ENCODE results near the gene PRSS53.
A peak's percentile ranks its signal among the peaks of the same experiment; 100 is the strongest.

The PRSS53 gene

DNA sequence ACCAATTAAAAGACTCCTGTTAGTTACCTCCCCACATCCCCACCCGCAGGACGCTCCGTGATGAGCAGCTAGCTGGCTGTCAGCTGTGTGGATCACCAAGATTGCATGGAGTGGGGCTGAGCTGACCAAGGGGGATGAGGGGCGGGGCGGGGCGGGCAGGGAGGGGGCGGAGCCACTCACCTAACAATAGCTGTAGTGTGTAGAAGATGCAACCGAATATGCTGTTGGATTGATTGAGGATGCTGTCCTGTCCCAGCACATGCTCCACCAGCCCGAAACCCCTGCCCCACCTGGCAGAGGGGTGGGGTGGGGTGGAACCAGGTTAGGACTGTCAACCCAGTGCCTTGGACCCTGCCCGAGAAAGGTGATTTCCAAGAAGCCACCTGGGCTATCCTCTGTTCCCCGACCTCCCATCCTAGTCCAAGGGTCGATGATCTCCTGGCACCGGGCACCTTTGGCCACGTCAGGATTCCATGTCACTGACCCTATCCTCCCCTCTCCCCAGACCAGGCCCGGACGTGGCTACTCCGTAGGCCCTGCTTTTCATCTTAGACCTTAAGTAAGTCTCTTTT lies 4.5 kb upstream of the PRSS53 start:
- Mint-ChIP-seq H3K4me1 (ENCODE audit: low read depth) (peaks cover 13% of the 10 kb centered on the region), H3K27me3 (ENCODE audit: low read depth) (no peaks in the 10 kb centered on the region), H3K9me3 (no peaks in the 10 kb centered on the region), H3K27ac (peak overlapping the region; percentile 8), H3K4me3 (peak overlapping the region; percentile 91), H3K36me3 (ENCODE audit: low read depth) (peaks cover 12% of the 10 kb centered on the region)
- DNase-seq (ENCODE audit: low spot score): no peak

DNA sequence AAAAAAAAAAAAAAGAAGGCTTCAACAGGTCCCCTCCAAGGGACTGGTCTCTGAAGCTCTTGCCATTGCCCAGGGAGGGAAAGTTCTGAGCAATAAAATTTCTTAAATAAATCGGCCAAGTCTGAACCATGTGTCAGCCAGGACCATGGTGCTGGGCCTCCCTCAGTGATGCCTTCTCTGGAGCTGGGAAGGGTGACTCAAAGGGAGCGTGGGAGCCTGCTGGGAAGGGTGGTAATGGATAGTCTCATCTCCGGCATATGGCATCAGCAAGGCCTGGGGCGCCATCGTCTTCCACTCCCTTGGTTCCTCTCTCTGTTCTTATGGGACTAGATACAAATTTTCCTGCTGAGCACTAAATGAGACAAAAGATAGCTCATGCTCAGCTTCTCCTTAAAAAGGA lies 3.6 kb upstream of the PRSS53 start:
- no peak for DNase-seq (ENCODE audit: low spot score)
- Mint-ChIP-seq H3K4me3 (peak overlapping the region; percentile 1), H3K27ac (no peak overlapping the region), H3K27me3 (ENCODE audit: low read depth) (no peaks in the 10 kb centered on the region), H3K4me1 (ENCODE audit: low read depth) (peaks cover 13% of the 10 kb centered on the region), H3K9me3 (no peaks in the 10 kb centered on the region), H3K36me3 (ENCODE audit: low read depth) (peaks cover 12% of the 10 kb centered on the region)

DNA sequence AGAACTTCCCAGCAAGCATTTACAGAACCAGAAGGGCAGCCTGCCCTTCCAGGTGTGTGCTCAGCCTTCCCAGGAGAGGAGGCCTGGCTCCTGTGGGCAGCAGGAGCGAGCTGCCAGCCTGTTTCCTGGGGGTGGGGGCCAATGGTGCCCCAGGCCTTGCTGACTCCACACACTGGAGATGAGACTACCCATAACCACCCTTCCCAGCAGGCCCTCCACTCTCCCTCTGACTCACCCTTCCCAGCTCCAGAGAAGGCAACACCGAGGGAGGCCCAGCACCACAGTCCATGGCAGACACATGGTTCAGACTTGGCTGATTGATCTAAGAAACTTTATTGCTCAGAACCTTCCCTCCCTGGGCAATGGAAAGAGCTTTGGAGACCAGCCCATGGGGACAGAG lies 1.8 kb upstream of the PRSS53 start:
- H3K4me3 Mint-ChIP-seq: no peak overlapping the region
- peaks cover 13% of the 10 kb centered on the region for H3K36me3 Mint-ChIP-seq (ENCODE audit: low read depth)

DNA sequence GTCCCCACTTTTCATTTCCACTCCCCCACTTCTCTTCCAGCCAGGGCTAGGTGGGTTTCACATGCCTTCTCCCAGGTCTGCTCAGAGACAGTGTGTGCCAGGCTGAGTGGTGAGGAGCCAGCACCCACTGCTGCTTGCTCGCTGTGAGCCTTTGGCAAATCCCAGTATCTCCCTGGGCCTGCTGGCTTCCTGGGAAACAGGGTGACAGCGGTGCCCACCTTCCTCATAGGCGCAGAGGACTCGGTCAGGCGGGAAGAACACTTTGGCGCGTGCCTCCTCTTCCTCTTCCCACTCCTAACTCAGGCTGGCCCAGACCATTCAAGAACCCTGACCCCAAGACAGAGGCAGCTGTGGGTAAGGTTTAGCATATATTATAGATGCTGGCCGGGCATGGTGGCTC lies 456 bp upstream of the PRSS53 start:
- H3K36me3 Mint-ChIP-seq (ENCODE audit: low read depth): peaks cover 11% of the 10 kb centered on the region
- no peak for DNase-seq (ENCODE audit: low spot score)
- H3K4me3 Mint-ChIP-seq: no peak overlapping the region
- H3K4me1 Mint-ChIP-seq (ENCODE audit: low read depth): peaks cover 4% of the 10 kb centered on the region
- H3K27me3 Mint-ChIP-seq (ENCODE audit: low read depth): no peaks in the 10 kb centered on the region
- no peaks in the 10 kb centered on the region for H3K9me3 Mint-ChIP-seq
- H3K27ac Mint-ChIP-seq: no peak overlapping the region

More for the DNA sequence above, 1.8 kb upstream of the PRSS53 start:
- Mint-ChIP-seq H3K4me1 (ENCODE audit: low read depth) (peaks cover 9% of the 10 kb centered on the region), H3K27ac (no peak overlapping the region), H3K9me3 (no peaks in the 10 kb centered on the region), H3K27me3 (ENCODE audit: low read depth) (no peaks in the 10 kb centered on the region)
- no peak for DNase-seq (ENCODE audit: low spot score)

DNA sequence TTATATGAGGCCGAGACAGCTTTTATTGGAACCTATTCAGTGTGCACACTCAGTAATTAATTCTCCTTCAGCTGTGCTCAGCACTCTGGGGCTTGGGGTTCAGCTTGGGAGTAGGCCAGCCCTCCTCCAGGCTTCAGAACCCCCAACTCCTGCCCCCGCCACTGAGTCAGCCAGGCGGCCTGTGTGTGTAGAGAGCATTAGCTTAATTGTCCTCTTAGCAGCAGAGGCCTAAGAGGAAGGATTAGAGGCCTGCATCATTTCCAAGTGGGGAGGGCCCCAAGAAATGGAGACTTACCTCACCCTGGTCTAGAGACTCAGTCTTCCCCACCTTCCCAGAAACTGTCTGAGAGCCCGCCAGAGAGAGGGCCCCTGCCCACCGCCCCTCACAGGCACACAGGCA lies 772 bp downstream of the PRSS53 start:
- no peak overlapping the region for H3K27ac Mint-ChIP-seq

DNA sequence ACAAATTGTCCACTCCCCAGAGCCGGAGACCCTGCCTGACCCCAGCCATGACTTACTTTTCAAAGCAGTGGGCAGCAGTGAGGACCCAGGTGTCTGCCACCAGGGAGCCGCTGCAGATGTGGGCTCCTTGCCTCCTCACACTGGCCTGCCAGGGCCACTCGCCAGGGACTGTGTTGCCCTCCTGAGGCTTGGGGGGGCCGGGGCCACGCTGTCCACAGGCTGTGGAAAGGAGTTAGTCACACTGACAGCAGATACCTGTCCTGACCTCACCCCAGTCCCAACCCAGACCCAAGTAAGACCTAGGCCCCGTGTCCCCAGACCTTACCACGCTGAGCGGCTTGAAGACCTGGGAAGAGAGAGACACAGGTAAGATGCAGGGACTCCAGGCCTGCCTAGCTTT lies 1.3 kb downstream of the PRSS53 start:
- H3K4me3 Mint-ChIP-seq: no peak overlapping the region
- no peaks in the 10 kb centered on the region for H3K27me3 Mint-ChIP-seq (ENCODE audit: low read depth)
- H3K27ac Mint-ChIP-seq: no peak overlapping the region
- H3K36me3 Mint-ChIP-seq (ENCODE audit: low read depth): peaks cover 10% of the 10 kb centered on the region
- no peaks in the 10 kb centered on the region for H3K4me1 Mint-ChIP-seq (ENCODE audit: low read depth)
- DNase-seq (ENCODE audit: low spot score): no peak
- H3K9me3 Mint-ChIP-seq: no peaks in the 10 kb centered on the region

More for the DNA sequence above, 772 bp downstream of the PRSS53 start:
- Mint-ChIP-seq H3K4me1 (ENCODE audit: low read depth) (no peaks in the 10 kb centered on the region), H3K27me3 (ENCODE audit: low read depth) (no peaks in the 10 kb centered on the region), H3K4me3 (no peak overlapping the region), H3K9me3 (no peaks in the 10 kb centered on the region), H3K36me3 (ENCODE audit: low read depth) (peaks cover 10% of the 10 kb centered on the region)
- DNase-seq (ENCODE audit: low spot score): no peak

DNA sequence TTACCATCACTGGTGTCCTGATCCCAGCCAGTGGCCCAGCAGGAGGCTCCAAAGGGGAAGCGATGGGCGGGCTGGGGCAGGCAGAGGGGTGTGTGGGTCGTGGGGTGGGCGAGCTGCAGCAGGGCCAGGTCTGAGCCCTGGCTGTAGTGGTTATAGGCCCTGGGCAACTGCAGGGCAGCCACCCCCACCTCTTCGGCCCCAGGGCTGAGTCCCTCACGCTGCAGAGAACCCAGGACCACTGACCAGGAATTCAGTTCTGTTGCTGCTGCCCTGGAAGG lies 2.2 kb downstream of the PRSS53 start:
- no peak for DNase-seq (ENCODE audit: low spot score)
- H3K4me1 Mint-ChIP-seq (ENCODE audit: low read depth): peaks cover 3% of the 10 kb centered on the region
- no peak overlapping the region for H3K4me3 Mint-ChIP-seq
- no peaks in the 10 kb centered on the region for H3K27me3 Mint-ChIP-seq (ENCODE audit: low read depth)
- H3K36me3 Mint-ChIP-seq (ENCODE audit: low read depth): peaks cover 13% of the 10 kb centered on the region
- H3K9me3 Mint-ChIP-seq: no peaks in the 10 kb centered on the region
- H3K27ac Mint-ChIP-seq: no peak overlapping the region

DNA sequence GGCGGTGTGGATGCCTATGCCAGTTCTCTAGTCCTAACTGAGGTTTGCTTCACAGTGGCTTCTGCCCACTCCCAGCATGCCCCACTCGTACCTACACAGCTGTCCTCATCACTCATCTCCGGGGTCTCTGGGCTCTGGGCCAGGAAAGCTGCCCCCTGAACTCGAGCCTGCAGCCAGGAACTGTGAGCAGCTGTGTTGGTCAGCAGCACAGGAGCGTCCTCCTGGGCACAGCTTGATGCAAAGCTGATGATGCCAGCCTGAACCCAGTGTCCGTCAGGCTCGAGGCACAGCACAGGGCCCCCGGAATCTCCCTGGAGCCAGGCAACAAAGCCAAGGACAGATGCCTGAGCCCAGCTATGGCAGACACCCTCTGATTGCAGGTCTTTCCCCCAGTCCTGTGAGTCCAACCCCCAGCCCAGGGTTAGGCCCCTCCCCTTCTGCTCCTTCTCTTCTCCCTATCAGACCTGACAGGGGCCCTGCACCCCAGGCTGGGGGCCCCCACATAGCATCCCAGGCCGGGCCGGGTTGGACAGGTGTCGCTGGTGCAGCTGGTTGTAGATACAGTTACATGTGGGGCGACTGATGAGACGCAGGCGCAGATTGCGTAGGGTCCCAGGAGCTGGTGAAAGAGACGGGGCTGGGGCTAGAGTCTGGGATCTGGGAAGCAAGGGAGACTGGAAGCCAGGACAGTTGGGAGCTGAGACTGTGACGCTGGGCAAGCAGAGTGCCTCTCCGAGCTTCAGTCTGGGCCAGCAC lies 2.7 kb downstream of the PRSS53 start:
- H3K4me1 Mint-ChIP-seq (ENCODE audit: low read depth): peaks cover 3% of the 10 kb centered on the region
- H3K27ac Mint-ChIP-seq: no peak overlapping the region
- no peaks in the 10 kb centered on the region for H3K9me3 Mint-ChIP-seq
- no peak overlapping the region for H3K4me3 Mint-ChIP-seq
- no peak for DNase-seq (ENCODE audit: low spot score)
- H3K36me3 Mint-ChIP-seq (ENCODE audit: low read depth): peaks cover 13% of the 10 kb centered on the region
- no peaks in the 10 kb centered on the region for H3K27me3 Mint-ChIP-seq (ENCODE audit: low read depth)

DNA sequence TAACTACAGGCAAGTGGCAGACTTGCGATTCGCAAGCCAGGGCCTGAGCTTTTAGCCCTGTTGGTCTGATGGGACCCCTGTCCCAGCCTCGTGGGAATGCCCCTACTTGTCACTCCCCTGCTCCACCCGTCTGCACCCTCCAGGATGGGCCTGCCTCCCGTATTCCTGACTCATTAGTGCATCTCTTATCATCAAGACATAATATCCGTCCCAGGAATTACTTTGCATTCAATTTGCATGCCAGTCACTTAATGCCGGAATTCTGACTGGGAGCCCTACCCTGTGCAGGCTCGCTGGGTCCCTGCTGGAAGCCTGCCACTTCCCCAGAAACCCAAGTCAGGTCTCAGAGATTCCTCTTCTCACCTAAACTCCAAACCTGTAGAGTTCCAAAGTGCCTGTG lies 3.3 kb downstream of the PRSS53 start:
- Mint-ChIP-seq H3K27me3 (ENCODE audit: low read depth) (no peaks in the 10 kb centered on the region), H3K9me3 (no peaks in the 10 kb centered on the region), H3K36me3 (ENCODE audit: low read depth) (peaks cover 15% of the 10 kb centered on the region), H3K27ac (no peak overlapping the region), H3K4me1 (ENCODE audit: low read depth) (peaks cover 3% of the 10 kb centered on the region), H3K4me3 (no peak overlapping the region)
- no peak for DNase-seq (ENCODE audit: low spot score)

DNA sequence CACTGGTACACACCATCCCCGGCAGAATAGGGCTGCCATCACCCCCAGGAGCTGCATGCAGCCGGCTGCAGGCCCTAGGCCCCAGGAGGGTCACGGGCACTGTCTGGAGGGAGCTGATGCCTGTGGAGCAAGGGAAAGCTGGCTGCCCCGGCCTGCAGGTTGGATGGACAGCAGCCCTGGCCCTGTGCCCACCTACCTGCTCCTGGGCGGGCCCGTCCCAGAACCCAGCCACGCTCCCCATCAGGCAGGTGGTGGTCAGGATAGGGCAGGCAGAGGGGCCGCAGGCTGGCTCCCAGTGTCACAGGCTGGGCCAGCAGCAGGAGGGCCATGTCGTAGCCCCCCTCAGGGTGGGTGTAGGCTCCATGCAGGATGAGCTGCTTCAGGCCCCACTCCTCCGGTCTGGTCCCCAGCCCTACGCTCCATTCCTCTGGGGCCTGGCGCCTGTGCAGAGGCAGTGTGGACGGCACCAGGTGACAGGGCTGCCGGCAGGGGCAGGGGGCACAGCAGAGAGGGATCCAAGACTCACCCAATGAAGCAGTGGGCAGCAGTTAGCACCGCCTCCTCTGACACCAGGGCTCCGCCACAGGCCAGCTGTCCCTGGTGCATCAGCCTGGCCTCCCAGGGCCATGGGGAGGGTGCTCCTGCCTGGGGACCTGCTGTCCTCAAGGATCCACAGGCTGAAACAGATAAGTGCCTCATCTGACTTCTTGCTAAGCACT lies 4.0 kb downstream of the PRSS53 start:
- Mint-ChIP-seq H3K4me3 (no peak overlapping the region), H3K27ac (no peak overlapping the region), H3K4me1 (ENCODE audit: low read depth) (peaks cover 3% of the 10 kb centered on the region), H3K36me3 (ENCODE audit: low read depth) (peaks cover 18% of the 10 kb centered on the region), H3K9me3 (no peaks in the 10 kb centered on the region), H3K27me3 (ENCODE audit: low read depth) (no peaks in the 10 kb centered on the region)
- DNase-seq (ENCODE audit: low spot score): no peak

DNA sequence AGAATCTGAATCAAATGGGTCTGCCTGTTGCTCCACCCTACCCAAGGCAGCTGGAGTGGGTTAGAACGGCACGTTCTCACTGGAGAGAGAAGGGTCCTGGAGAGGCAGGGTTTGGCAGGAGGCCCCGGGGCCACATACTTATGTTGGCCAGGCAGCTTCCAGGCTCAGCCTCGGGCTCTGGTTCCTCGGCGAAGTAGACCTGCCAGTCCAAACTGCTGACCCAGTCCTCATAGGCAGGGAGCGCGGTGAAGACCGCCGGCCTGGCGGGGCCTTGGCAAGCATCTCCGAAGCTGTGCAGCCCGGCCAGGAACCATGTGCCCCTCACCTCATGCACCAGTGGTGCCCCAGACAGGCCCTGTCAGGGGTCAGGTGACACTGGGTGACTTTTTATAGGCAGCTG lies 4.8 kb downstream of the PRSS53 start:
- peaks cover 3% of the 10 kb centered on the region for H3K4me1 Mint-ChIP-seq (ENCODE audit: low read depth)
- H3K9me3 Mint-ChIP-seq: no peaks in the 10 kb centered on the region
- H3K27me3 Mint-ChIP-seq (ENCODE audit: low read depth): no peaks in the 10 kb centered on the region
- no peak overlapping the region for H3K4me3 Mint-ChIP-seq
- peaks cover 21% of the 10 kb centered on the region for H3K36me3 Mint-ChIP-seq (ENCODE audit: low read depth)
- no peak for DNase-seq (ENCODE audit: low spot score)
- no peak overlapping the region for H3K27ac Mint-ChIP-seq

DNA sequence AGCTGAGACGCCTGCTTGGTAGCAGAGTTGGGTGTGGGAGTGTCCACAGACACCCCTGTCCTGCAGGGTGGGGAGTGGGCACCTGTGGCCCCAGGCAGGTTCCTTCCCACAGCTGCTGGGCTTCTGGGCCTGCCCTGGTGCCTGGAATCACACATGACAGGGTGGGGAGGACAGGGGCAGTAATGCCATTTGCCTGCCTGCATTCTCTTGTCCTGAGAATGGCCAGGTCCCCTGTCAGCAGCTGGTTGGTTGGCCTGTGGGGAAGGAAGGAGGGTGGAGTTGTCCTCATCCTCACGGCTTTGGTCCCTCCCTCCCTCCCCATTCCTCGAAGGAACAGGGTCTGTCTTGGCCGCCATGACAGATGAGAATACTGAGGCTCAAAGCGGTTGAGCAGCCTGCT lies 5.2 kb downstream of the PRSS53 start:
- H3K36me3 Mint-ChIP-seq (ENCODE audit: low read depth): peaks cover 25% of the 10 kb centered on the region
- H3K4me1 Mint-ChIP-seq (ENCODE audit: low read depth): peaks cover 3% of the 10 kb centered on the region
- no peaks in the 10 kb centered on the region for H3K27me3 Mint-ChIP-seq (ENCODE audit: low read depth)
- no peaks in the 10 kb centered on the region for H3K9me3 Mint-ChIP-seq
- DNase-seq (ENCODE audit: low spot score): no peak
- no peak overlapping the region for H3K27ac Mint-ChIP-seq
- no peak overlapping the region for H3K4me3 Mint-ChIP-seq

DNA sequence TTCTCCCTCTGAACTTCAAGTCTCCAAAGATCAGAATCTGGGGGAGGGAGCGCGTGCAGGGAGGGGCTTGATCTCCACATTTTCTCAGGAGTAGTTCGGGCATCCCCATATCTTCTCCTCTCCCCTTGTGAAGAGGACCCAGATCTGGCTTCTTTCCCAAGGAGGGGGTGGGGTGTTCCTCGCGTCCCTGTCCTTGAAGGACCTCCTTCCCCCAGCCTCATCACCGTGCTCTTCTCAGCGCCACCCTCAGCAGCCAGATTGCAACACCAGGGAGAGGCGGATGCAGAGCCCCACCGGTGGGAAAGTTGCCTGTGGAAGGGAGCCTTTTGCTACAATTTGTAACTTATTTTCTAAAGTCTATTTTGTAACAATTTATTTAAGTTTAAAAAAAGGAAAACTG lies 5.7 kb downstream of the PRSS53 start:
- no peak for DNase-seq (ENCODE audit: low spot score)
- Mint-ChIP-seq H3K4me1 (ENCODE audit: low read depth) (peaks cover 3% of the 10 kb centered on the region), H3K27ac (no peak overlapping the region), H3K9me3 (no peaks in the 10 kb centered on the region), H3K4me3 (no peak overlapping the region), H3K36me3 (ENCODE audit: low read depth) (peaks cover 29% of the 10 kb centered on the region), H3K27me3 (ENCODE audit: low read depth) (no peaks in the 10 kb centered on the region)

DNA sequence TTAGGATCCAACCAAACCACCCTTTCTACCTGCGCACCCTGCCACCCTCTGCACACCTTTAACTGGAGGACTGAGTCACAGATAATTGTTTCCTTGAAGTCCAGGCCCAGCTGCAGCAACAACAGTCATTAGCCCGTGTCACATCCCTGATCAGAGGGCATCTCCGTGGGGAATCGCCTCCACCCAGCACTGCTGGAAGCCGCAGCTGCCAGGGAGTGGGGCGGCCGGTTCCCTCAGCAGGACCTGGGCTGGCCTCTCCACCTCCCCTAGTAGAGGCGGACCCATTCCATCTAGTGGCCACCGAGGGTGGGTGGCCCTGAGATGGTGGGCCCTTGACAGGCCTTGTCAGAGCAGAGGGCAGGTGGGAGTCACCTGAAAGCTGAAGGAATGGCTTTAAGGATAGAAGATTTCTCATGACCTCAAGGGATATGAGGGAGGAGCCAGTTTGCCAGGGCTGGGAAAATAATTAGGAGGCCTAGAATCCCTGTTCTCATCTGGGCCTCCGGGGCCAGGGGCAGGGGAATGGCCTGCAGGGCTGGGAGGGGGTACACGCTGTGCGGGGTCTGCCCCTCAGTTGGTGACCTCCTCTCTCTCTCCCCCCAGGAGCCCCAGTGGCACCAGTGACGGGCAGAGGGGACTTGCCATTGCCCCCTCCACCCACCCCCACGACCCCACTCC lies 6.2 kb downstream of the PRSS53 start:
- DNase-seq (ENCODE audit: low spot score): no peak
- no peaks in the 10 kb centered on the region for H3K27me3 Mint-ChIP-seq (ENCODE audit: low read depth)
- H3K36me3 Mint-ChIP-seq (ENCODE audit: low read depth): peaks cover 34% of the 10 kb centered on the region
- peaks cover 3% of the 10 kb centered on the region for H3K4me1 Mint-ChIP-seq (ENCODE audit: low read depth)
- H3K4me3 Mint-ChIP-seq: no peak overlapping the region
- H3K9me3 Mint-ChIP-seq: no peaks in the 10 kb centered on the region
- no peak overlapping the region for H3K27ac Mint-ChIP-seq

Data from T-helper 2 cell treated with Interferon-gamma antibody and Interleukin-4, amounts not matched to agents 5 μg/mL and 100 μg/mL, for 36 hours (primary cell).